GM12872 (cell line): ENCODE data around the gene KISS1.
A peak's percentile ranks its signal among the peaks of the same experiment; 100 is the strongest.

Experiments used
- TF ChIP-seq, protein P1 (sequence below): IDR thresholded peaks from 3 replicates; pipeline ENCODE4 v1.5.1; 2011; ENCODE audit warnings: low read depth, mild to moderate bottlenecking, low read length, moderate library complexity; ENCODE audit not compliant: insufficient read depth

KISS1 gene

DNA sequence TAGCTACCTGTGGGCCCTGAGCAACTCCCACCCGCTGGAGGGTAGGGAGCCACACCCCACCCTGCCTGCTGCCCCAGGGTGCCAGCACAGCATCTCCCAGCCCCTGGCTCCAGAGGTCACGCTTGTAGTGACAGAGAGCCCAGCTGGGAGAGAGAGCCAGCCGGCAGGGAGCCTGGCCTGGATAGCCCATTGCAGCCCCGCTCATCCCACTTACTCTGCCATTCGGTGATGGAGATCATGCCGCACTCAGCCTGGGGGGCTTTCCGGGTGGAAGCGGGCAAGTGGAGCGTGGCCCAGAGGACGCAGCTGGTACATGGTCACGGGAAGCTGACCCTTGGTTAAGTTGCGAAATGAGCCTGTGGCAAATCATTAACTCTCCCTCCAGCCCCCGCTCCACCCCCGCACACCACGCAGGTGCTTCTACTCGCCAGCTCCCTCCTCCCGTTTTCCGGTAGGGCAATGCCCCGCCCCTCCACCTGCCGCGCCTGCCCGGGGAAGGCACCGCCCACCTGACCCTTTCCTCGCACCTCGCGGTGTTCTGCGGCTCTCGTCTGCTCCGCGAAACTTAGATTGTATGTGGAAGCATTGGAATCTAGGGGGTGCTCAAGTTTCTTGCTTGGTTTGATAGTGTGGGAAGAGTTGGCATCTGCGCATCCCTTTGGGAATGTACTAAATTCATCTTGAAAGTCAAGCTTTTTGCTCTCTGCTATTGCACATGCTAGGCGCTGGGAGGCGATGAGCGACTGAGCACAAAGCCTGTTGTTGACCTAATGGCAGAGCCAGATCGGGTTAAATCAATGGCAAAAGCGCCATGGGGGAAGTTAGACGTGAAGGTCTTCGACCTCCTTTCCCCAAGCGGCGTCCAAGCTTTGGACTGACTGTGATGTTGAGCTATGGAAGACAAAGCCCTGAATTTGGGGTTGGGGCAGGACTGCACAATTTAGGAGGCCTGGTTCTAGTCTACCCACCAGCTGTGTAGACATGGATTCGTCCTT, 17.7 kb upstream of the KISS1 start, which contains the start of gene GOLT1A:
TSS of gene GOLT1A (minus strand) at position 321 of the 995 bp plus-strand sequence. CDS start at position 239, 82 bp downstream.
- TF ChIP-seq, protein P1, sequence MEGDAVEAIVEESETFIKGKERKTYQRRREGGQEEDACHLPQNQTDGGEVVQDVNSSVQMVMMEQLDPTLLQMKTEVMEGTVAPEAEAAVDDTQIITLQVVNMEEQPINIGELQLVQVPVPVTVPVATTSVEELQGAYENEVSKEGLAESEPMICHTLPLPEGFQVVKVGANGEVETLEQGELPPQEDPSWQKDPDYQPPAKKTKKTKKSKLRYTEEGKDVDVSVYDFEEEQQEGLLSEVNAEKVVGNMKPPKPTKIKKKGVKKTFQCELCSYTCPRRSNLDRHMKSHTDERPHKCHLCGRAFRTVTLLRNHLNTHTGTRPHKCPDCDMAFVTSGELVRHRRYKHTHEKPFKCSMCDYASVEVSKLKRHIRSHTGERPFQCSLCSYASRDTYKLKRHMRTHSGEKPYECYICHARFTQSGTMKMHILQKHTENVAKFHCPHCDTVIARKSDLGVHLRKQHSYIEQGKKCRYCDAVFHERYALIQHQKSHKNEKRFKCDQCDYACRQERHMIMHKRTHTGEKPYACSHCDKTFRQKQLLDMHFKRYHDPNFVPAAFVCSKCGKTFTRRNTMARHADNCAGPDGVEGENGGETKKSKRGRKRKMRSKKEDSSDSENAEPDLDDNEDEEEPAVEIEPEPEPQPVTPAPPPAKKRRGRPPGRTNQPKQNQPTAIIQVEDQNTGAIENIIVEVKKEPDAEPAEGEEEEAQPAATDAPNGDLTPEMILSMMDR = peak; percentile 66

DNA sequence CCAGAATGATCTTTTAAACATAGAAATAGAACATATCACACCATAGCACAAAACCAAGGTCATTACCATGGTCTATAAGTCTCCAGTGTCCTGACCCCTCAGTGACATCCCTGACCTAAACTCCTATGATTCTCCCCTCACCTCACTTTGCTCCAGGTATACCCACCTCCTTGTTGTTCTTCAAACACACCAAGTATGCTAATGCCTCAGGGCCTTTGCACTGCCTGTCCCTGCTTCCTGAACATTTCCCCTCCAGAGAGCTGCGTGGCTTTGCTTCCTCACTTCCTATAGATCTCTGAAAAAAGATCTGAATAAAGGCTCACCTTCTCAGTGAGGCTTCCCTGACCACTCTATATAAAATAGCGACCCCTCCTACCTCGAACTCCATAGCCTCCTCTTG, 16.4 kb upstream of the KISS1 start:
- TF ChIP-seq, protein P1 = no peak

DNA sequence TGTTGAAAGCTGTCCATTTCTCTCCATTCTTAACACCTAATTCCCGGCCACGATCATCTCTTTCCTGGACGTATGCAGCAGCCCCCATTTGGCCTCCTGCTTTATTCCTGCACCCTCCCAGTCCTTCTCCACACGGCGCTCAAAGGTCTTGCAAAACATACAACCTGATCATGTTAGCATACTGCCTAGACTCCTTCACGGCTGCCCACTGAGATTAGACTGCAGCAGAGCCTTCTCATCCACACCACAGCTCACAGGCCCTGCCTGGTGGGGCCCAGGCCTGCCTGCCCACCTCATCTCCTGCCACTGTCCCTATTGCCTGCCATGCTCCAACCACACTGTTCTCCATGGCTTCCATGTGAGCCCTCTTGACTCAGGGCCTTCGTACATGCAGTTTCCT, 14.8 kb upstream of the KISS1 start:
- TF ChIP-seq, protein P1 = no peak

DNA sequence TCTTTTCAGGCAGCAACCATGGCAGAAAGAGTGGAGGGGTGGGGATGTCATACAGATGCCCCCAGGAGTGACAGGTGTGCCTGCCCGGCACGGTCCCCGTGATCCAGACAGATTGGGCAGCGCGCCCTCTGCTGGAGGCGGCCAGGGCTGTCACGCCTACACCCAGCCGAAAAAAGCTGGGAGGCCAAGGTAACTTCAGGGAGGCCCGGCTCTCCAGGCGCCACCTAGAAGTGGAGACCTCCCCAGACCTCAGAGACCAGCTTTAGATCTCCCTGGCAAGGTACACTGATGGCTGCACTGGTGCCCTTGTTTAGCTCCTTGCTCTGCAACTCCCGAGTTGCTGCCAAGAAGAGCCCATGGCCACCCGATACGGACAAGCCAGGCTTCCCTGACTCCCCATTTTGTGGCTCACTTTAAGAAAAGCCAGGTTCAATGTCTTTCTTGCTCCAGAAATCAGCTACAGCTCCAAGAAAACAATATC, 10.9 kb upstream of the KISS1 start:
- TF ChIP-seq, protein P1 = peak; percentile 95

DNA sequence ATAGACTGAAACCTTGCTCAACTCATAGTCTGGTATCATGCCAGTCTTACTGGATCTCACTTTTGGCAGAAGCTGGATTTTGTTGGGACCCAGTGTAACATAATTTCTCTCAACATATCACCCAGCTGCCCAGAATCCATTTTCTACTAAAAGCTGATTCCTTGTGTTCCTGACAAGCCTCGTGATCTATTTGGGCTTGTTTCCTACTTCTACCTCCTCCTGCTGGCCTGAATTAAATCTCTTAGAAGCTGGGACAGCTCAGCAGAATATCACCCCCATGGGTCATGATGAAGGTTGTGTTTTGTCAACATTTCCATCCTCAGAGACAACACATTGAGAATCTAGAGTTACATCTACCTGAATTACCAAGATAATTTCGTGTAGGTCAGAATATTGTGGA, 9.8 kb upstream of the KISS1 start:
- TF ChIP-seq, protein P1 = no peak

DNA sequence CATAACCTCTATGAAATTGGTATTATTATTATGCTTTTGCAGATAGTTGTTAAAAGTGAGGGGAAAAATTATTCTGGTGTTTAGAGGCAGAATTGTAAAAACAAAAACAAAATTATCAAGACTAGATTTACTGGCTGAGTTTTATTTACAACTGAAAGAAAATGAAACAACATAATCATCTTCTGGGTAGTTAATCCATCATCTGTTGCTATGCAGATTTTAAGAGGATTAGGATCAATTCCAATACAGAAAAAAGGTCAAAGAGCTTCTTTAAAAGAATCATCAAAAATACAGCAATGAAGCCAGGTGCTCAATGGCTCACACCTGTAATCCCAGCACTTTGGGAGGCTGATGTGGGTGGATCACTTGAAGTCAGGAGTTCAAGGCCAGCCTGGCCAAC, 9.2 kb upstream of the KISS1 start:
- TF ChIP-seq, protein P1 = no peak

DNA sequence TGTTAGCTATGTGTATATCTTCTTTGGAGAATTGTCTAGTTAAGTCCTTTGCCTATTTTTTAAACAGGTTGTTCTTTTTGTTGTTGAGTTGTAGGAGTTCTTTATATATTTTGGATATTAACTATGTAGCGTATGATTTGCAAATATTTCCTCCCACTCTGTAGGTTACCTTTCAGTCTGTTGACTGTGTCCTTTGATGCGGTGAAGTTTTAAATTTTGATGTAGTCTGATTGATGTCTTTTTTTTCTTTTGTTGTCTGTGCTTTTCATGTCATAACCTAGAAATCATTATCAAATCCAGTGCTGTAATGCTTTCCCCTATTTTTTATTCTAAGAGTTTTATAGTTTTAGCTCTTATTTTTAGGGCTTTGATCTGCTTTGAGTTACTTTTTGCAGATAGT, 8.7 kb upstream of the KISS1 start:
- TF ChIP-seq, protein P1 = no peak
